GM13977 (cell line): ENCODE results near the gene EPM2AIP1.

ENCODE experiments used
- DNase-seq: peaks from one replicate; pipeline ENCODE4 v3.0.0; 2012; ENCODE audit warnings: low spot score
- in situ Hi-C: fragments of 300-500 bp; cut with MboI; formaldehyde crosslinking; loops from one replicate; pipeline ENCODE4 v1.12.0; 2022; ENCODE audit warnings: low sequenced_read_pairs, low pct_unique_long_range_greater_than_20kb, mixed read lengths, inconsistent platforms; ENCODE audit not compliant: unreplicated experiment
- TF ChIP-seq, protein P1 (sequence below): IDR thresholded peaks from 2 replicates; pipeline ENCODE4 v1.5.1; 2012; ENCODE audit warnings: mild to moderate bottlenecking, control low read depth; ENCODE audit not compliant: insufficient read depth; ENCODE audit errors: extremely low read depth, missing control alignments

Gene EPM2AIP1

GRCh38 chr3:37025561-37026335, 32.8 kb upstream of the EPM2AIP1 start:
- no peak for DNase-seq
- in situ Hi-C loops = no loop called here
- TF ChIP-seq, protein P1, sequence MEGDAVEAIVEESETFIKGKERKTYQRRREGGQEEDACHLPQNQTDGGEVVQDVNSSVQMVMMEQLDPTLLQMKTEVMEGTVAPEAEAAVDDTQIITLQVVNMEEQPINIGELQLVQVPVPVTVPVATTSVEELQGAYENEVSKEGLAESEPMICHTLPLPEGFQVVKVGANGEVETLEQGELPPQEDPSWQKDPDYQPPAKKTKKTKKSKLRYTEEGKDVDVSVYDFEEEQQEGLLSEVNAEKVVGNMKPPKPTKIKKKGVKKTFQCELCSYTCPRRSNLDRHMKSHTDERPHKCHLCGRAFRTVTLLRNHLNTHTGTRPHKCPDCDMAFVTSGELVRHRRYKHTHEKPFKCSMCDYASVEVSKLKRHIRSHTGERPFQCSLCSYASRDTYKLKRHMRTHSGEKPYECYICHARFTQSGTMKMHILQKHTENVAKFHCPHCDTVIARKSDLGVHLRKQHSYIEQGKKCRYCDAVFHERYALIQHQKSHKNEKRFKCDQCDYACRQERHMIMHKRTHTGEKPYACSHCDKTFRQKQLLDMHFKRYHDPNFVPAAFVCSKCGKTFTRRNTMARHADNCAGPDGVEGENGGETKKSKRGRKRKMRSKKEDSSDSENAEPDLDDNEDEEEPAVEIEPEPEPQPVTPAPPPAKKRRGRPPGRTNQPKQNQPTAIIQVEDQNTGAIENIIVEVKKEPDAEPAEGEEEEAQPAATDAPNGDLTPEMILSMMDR = no peak

GRCh38 chr3:37024820-37025405, 32.0 kb upstream of the EPM2AIP1 start:
- no peak for DNase-seq
- in situ Hi-C loops = no loop called here
- TF ChIP-seq, protein P1 = no peak

- in situ Hi-C loops = no loop called here
- TF ChIP-seq, protein P1 = peak; percentile 53
- DNase-seq = peak; percentile 22
These were observed 31.2 kb upstream of the EPM2AIP1 start for GRCh38 chr3:37024092-37024491.

GRCh38 chr3:37017683-37018082, 24.8 kb upstream of the EPM2AIP1 start:
- in situ Hi-C loops = no loop called here
- no peak for DNase-seq
- TF ChIP-seq, protein P1 = no peak

GRCh38 chr3:37016903-37017302, 24.0 kb upstream of the EPM2AIP1 start:
- DNase-seq = no peak
- TF ChIP-seq, protein P1 = no peak
- in situ Hi-C loops = no loop called here

- no peak for DNase-seq
- in situ Hi-C loops = no loop called here
- TF ChIP-seq, protein P1 = no peak
These were observed 22.7 kb upstream of the EPM2AIP1 start for GRCh38 chr3:37015642-37016041.
